HG03460 (cell line): Measurements from ENCODE around the gene RERE.

Experiments
- ATAC-seq: cut with Tn5 transposase; IDR thresholded peaks from one replicate; pipeline ENCODE4 v1.9.1; 2021; ENCODE audit not compliant: unreplicated experiment

RERE gene

GRCh38 chr1:8357329-8358101 is 459.9 kb downstream of the RERE start:
- ATAC-seq, result no peak

DNA sequence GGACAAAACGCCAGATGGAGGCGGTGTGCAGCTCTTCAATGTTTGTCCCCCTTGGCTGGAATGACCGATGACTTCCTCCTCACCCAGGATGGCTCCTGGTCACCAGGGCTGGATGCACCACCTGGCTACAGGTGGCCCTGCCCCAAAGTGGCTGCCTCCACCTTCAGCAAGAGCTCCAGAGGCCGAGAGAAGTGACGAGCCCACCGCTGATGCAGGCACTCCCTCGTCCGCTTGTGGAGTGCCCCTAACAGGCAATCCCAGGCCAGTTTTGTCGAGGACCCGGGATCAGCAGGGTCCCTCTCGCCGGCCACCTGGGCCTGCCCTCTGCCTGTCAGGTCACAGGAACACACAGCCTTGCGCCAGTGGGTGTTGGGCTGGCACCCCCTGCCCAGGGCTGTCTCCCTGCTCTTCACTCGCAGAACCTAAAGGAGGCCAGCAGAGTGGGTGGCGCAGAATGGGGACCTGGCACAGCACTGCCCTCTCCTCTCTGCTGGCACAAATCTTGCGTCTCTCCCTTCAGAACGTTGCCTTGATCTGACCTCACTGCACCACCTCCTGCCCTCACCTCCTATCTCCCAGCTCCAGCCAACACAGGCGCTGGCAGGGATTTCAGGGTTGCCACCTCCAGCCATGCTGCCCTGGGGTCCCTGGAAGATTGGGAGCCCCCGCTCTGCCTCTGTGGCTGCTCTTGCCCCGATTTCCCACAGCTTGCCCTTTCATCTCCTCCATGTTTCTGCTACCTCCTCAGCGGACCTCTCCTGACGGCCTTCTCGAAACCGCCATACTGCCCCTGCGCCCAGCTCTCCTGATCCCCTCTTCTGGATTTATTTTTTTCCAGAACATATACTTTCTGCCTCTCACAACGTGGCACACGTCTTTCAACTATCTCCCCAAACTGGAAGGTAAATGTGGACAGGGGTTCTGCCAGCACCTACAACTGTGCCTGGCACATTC is 460.9 kb downstream of the RERE start:
- no peak for ATAC-seq

GRCh38 chr1:8355439-8356255 is 461.8 kb downstream of the RERE start:
- ATAC-seq, result no peak

DNA sequence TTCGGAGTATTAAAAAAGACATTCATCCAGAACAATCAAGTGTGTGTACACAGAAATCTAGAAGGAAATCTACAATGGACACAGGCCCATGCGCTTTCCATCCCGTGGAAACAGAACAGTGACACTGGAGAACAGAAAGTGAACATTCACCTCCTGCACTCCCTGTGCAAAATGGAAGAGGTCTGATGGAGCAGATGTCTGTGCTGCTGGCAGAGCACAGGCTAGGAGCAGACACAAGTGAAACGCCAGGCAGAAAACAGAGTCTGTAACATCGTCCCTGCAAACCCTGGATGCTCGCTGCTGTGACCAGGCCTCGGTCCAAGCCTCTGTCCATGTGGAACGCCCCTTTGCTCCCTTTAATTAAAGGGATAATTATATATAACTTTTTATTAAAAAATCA is 463.4 kb downstream of the RERE start:
- ATAC-seq, result no peak

- no peak for ATAC-seq
Measured at GRCh38 chr1:8352886-8353785, 464.3 kb downstream of the RERE start.

GRCh38 chr1:8352471-8352845 is 465.0 kb downstream of the RERE start:
- no peak for ATAC-seq

- ATAC-seq, result no peak
Measured at GRCh38 chr1:8351693-8352470, 465.6 kb downstream of the RERE start.

GRCh38 chr1:8350914-8351684 is 466.3 kb downstream of the RERE start:
- ATAC-seq, result no peak

DNA sequence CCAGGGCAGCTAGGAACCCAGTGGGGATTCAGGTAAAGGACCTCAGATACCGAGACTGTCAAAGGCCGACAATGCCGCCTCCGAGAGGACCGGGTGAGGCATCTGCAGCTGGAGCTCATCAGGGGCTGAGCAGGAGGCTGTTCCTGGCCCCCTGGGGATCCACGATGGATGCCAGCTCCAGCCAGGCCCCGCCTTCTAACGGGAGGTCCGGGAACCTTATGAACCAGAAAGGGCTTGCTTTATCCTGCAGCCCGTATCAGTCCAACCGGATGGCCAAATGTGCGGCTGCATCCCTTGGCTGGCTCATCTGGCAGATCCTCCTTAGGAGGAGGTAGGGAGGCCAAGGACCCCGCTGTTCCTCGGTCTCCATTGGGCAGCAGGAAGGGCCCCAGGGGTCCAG is 467.5 kb downstream of the RERE start:
- no peak for ATAC-seq

GRCh38 chr1:8349473-8349865 is 468.0 kb downstream of the RERE start:
- no peak for ATAC-seq

GRCh38 chr1:8348777-8349472 is 468.5 kb downstream of the RERE start:
- no peak for ATAC-seq

DNA sequence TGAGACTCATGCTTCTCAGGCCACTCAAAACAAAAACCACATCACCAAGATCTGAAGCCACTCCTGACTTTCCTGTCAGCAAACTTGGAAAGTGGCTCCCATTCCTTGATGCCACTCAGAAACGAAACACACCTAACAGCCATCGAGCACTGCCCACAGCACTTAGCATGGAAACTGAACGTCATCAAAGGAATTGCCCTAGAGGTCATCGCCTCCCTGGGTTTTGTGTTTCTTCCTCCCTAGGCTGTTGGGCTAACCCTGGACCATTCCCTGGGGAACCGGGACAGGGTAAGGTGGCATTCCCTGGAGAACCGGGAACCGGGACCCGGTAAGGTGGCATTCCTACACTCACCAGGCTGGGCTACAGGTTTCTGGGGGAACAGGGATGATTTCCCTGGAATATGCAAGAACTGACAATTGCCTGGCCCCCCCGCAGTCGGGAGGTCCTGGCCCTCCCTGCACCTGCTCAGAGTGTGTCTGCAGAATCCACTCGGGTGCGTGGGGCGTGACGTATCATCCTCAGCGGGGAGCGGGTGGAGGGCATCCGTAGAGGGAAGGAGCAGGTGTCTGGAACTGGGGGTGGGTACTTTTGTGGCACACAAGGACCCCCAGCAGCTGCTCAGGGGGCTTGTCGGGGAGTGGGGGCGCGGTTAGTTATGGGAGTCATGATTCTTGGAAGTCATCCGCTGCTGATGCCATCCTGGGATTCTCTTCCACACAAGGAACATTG is 469.2 kb downstream of the RERE start:
- ATAC-seq, result no peak

GRCh38 chr1:8347635-8348034 is 469.8 kb downstream of the RERE start:
- no peak for ATAC-seq

DNA sequence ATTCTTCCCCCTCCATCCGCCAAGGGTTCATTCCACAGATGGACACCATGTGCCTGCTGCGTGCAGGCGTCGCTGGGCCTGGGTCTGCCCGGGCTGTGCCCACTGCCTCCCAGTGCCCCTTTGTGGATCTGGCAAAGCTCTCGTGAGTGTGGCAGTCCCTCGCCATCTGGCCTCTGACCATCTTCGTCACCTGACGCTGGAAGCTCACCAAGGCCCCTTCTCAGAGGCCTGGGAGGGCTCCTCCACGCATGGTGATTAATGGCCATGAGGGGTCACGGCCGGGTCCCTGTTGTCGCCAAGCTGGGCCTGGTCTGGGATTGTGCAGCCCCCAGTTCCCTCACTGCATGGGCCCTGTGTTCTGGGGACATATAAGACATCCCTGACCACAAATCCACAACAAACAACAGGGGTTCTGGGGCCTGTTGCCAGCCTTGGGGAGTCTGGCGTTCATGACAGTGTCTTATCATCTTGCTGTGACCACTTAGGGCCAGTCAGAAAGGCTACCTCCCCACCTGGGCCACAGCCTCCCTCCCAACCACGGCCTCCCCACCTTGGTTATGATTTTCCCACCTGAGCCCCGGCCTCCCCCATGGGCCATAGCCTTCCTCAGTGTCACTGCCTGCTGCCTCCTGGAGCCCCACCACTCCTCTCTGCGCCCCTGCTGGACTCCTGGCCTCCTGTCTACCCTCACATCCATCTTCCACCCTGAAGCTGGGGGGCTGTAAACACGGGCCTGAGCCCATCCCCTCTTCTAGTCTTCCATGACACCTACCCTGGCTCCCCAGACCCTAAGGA is 471.6 kb downstream of the RERE start:
- no peak for ATAC-seq

DNA sequence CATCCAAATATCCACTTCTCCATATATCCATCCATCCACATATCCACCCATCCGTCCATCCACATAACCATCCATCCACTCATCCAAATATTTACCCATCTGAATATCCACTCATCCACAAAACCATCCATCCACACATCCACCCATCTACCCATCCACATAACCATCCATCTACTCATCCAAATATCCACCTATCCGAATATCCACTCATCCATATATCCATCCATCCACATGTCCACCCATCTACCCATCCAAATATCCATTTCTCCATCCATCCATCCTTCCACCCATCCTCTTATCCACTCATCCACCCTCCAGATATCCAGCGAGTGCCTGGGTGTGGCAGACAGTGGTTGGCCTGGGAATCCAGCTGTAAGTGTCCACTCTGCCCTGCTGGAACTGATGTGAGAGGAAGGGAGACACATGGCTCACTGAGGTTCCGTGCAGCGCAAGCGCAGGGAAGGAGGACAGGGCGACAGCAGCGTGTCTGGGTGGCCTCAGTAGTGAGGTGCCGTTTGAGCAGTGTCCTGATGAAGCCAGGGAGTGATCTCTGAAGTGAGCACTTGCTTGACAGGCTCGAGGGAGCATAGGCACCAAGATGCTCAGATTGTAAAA is 472.4 kb downstream of the RERE start:
- ATAC-seq, result no peak

GRCh38 chr1:8343464-8344001 is 473.9 kb downstream of the RERE start:
- ATAC-seq, result no peak
